SK-N-MC (cell line): ENCODE results near the gene IGSF23.

Source experiments
- EZH2 ChIP-seq: fragments of 200-600 bp; sonication (generic); IDR thresholded peaks from one replicate; pipeline ENCODE4 v1.6.1; 2017; ENCODE audit warnings: antibody characterized with exemption
- POLR2AphosphoS5 ChIP-seq: IDR thresholded peaks from 2 replicates; pipeline ENCODE4 v1.6.1; 2012; ENCODE audit warnings: mild to moderate bottlenecking, low read depth, low read length, borderline replicate concordance

DNA sequence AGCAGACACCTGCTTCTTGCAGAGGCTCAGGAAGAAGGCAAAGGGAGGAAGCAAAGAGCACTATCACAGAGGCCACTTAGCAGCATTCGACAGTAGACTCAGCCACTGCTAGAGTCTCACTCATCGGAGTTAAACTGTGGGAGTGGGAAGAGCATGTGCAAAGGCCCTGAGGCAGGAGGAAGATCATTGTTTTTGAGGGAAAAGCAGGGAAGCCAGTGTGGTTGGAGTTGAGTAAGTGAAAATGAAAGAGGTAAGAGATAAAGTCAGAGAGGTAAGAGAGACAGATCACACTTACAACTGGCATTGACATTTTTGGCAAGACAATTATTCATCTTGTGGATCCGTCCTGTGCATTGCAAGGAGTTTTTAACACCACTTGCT is 42.8 kb upstream of the IGSF23 start:
- TF ChIP-seq EZH2 (no peak), POLR2AphosphoS5 (no peak)
